ENCODE measurements around the gene ARL10.
"Not testable (repeated sequence)": the region's sequence is repeated elsewhere in the genome, so short reads cannot be mapped to it uniquely, and the experiment has no call there.

ARL10 gene

DNA sequence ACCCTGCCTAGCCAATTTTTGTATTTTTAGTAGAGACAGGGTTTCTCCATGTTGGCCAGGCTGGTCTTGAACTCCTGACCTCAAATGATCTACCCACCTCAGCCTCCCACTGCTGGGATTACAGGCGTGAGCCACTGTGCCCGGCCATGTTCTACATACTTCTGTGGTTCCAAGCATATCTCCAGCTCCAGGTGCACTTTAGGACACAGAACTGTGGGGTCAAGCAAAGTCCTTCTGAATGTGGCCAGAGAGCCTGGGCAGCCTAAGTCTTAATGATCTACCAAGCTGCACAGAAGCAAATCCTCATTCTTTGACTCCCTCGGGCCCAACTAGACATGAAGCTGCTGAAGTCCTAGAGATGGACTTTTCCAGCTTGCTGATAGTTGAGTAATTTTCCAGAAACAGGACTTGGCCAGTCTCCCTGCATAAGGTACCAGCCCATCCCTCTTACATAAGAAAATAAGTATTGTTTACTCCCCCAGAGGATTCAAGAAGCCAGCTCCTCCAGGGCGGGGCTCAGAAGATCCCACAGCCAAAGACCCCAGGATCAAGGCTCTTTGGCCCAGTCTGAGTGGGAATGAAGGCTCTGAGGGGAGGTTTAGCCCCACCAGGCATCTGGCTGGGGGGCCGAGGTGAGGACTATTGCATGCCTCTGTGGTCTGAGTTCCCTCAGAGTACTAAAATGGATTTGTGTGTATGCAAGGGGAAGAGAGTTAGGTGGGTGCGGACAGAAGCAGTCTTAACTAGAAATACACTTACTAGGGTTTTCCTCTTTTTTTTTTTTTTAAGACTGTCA lies 42.4 kb downstream of the ARL10 start:
- H3K4me1 ChIP-seq (ENCODE audit: insufficient read depth, low read length) = no peaks in the 10 kb centered on the region; the same call in 1 of the 2 replicates
- H3K4me2 ChIP-seq (ENCODE audit: insufficient read depth, low read length) = no peak overlapping the region
- DNase-seq (no peak), ATAC-seq (ENCODE audit: insufficient read depth, low read depth) (no peak)
- peaks cover 53% of the 10 kb centered on the region for H3K36me3 ChIP-seq (ENCODE audit: insufficient read depth, low read length)
- H2AFZ ChIP-seq (ENCODE audit: low read depth, low read length) = no peak overlapping the region
- no peak overlapping the region for H3K27ac ChIP-seq (ENCODE audit: low read length)
- H3K9ac ChIP-seq (ENCODE audit: low read depth, low read length) = no peak overlapping the region
- H4K20me1 ChIP-seq (ENCODE audit: insufficient read depth, low read length) = peaks cover 8% of the 10 kb centered on the region; the same call in 1 of the 2 replicates
- H3K4me3 ChIP-seq (ENCODE audit: low read depth in 1 of 2, low read length in 2 of 2) = no peak overlapping the region
- no peaks in the 10 kb centered on the region for H3K27me3 ChIP-seq (ENCODE audit: insufficient read depth, low read length, poor library complexity)
- peaks cover 10% of the 10 kb centered on the region; the same call in 1 of the 2 replicates for H3K79me2 ChIP-seq (ENCODE audit: insufficient read depth, low read length)
- H3K9me3 ChIP-seq (ENCODE audit: insufficient read depth, low read length, severe bottlenecking) = no peaks in the 10 kb centered on the region
- no peak for TF ChIP-seq EZH2 (IDR thresholded peaks at IDR 0.05; ENCODE audit: borderline replicate concordance, low read depth, low read length, severe bottlenecking)
- TF ChIP-seq, protein P1, sequence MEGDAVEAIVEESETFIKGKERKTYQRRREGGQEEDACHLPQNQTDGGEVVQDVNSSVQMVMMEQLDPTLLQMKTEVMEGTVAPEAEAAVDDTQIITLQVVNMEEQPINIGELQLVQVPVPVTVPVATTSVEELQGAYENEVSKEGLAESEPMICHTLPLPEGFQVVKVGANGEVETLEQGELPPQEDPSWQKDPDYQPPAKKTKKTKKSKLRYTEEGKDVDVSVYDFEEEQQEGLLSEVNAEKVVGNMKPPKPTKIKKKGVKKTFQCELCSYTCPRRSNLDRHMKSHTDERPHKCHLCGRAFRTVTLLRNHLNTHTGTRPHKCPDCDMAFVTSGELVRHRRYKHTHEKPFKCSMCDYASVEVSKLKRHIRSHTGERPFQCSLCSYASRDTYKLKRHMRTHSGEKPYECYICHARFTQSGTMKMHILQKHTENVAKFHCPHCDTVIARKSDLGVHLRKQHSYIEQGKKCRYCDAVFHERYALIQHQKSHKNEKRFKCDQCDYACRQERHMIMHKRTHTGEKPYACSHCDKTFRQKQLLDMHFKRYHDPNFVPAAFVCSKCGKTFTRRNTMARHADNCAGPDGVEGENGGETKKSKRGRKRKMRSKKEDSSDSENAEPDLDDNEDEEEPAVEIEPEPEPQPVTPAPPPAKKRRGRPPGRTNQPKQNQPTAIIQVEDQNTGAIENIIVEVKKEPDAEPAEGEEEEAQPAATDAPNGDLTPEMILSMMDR (IDR thresholded peaks at IDR 0.05; ENCODE audit: borderline replicate concordance, extremely low read depth, low read length, poor library complexity, severe bottlenecking) = no peak

DNA sequence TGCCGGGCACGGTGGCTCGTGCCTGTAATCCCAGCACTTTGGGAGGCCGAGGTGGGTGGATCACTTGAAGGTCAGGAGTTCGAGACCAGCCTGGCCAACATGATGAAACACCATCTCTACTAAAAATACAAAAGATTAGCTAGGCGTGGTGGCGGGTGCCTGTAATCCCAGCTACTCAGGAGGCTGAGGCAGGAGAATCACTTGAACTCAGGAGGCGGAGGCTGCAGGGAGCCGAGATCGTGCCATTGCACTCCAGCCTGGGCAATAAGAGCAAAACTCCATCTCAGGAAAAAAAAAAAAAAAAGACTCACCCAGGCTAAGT lies 42.9 kb downstream of the ARL10 start:
- Histone ChIP-seq H4K20me1 (ENCODE audit: insufficient read depth, low read length) (peaks cover 11% of the 10 kb centered on the region; the same call in 1 of the 2 replicates), H3K36me3 (ENCODE audit: insufficient read depth, low read length) (peaks cover 53% of the 10 kb centered on the region), H3K79me2 (ENCODE audit: insufficient read depth, low read length) (peaks cover 14% of the 10 kb centered on the region; the same call in 1 of the 2 replicates)
- not testable (repeated sequence) for H3K27me3 ChIP-seq (ENCODE audit: insufficient read depth, low read length, poor library complexity); H3K27ac ChIP-seq (ENCODE audit: low read length); H3K4me2 ChIP-seq (ENCODE audit: insufficient read depth, low read length); H2AFZ ChIP-seq (ENCODE audit: low read depth, low read length); H3K9me3 ChIP-seq (ENCODE audit: insufficient read depth, low read length, severe bottlenecking); DNase-seq; H3K4me3 ChIP-seq (ENCODE audit: low read depth in 1 of 2, low read length in 2 of 2); ATAC-seq (ENCODE audit: insufficient read depth, low read depth); H3K4me1 ChIP-seq (ENCODE audit: insufficient read depth, low read length); H3K9ac ChIP-seq (ENCODE audit: low read depth, low read length)

GRCh38 chr5:176408590-176408989 lies 43.3 kb downstream of the ARL10 start:
- Histone ChIP-seq H3K9ac (ENCODE audit: low read depth, low read length) (no peak overlapping the region), H3K9me3 (ENCODE audit: insufficient read depth, low read length, severe bottlenecking) (no peaks in the 10 kb centered on the region), H3K4me3 (ENCODE audit: low read depth in 1 of 2, low read length in 2 of 2) (no peak overlapping the region), H4K20me1 (ENCODE audit: insufficient read depth, low read length) (peaks cover 15% of the 10 kb centered on the region; the same call in 1 of the 2 replicates), H3K4me1 (ENCODE audit: insufficient read depth, low read length) (peaks cover 5% of the 10 kb centered on the region; the same call in 1 of the 2 replicates), H3K27ac (ENCODE audit: low read length) (no peak overlapping the region), H3K4me2 (ENCODE audit: insufficient read depth, low read length) (no peak overlapping the region), H3K79me2 (ENCODE audit: insufficient read depth, low read length) (peaks cover 17% of the 10 kb centered on the region; the same call in 1 of the 2 replicates), H2AFZ (ENCODE audit: low read depth, low read length) (no peak overlapping the region), H3K36me3 (ENCODE audit: insufficient read depth, low read length) (peaks cover 53% of the 10 kb centered on the region), H3K27me3 (ENCODE audit: insufficient read depth, low read length, poor library complexity) (no peaks in the 10 kb centered on the region)
- no peak for TF ChIP-seq EZH2 (IDR thresholded peaks at IDR 0.05; ENCODE audit: borderline replicate concordance, low read depth, low read length, severe bottlenecking)
- TF ChIP-seq, protein P1 (IDR thresholded peaks at IDR 0.05; ENCODE audit: borderline replicate concordance, extremely low read depth, low read length, poor library complexity, severe bottlenecking) = no peak
- ATAC-seq (ENCODE audit: insufficient read depth, low read depth) = no peak
- DNase-seq = no peak

GRCh38 chr5:176409765-176410164 lies 44.5 kb downstream of the ARL10 start:
- H3K27ac ChIP-seq (ENCODE audit: low read length) = no peak overlapping the region
- peaks cover 17% of the 10 kb centered on the region; the same call in 1 of the 2 replicates for H3K4me1 ChIP-seq (ENCODE audit: insufficient read depth, low read length)
- no peaks in the 10 kb centered on the region for H3K9me3 ChIP-seq (ENCODE audit: insufficient read depth, low read length, severe bottlenecking)
- no peak for TF ChIP-seq EZH2 (IDR thresholded peaks at IDR 0.05; ENCODE audit: borderline replicate concordance, low read depth, low read length, severe bottlenecking)
- TF ChIP-seq, protein P1 (IDR thresholded peaks at IDR 0.05; ENCODE audit: borderline replicate concordance, extremely low read depth, low read length, poor library complexity, severe bottlenecking) = no peak
- no peaks in the 10 kb centered on the region for H3K27me3 ChIP-seq (ENCODE audit: insufficient read depth, low read length, poor library complexity)
- DNase-seq (no peak), ATAC-seq (ENCODE audit: insufficient read depth, low read depth) (no peak)
- no peak overlapping the region for H3K4me3 ChIP-seq (ENCODE audit: low read depth in 1 of 2, low read length in 2 of 2)
- H3K9ac ChIP-seq (ENCODE audit: low read depth, low read length) = no peak overlapping the region
- peaks cover 28% of the 10 kb centered on the region for H3K79me2 ChIP-seq (ENCODE audit: insufficient read depth, low read length)
- H3K4me2 ChIP-seq (ENCODE audit: insufficient read depth, low read length) = no peak overlapping the region
- H4K20me1 ChIP-seq (ENCODE audit: insufficient read depth, low read length) = peaks cover 18% of the 10 kb centered on the region; the same call in 1 of the 2 replicates
- no peak overlapping the region for H2AFZ ChIP-seq (ENCODE audit: low read depth, low read length)
- H3K36me3 ChIP-seq (ENCODE audit: insufficient read depth, low read length) = peaks cover 53% of the 10 kb centered on the region

Data from DND-41 (cell line).